Heart right ventricle (tissue), 16 donors: ENCODE results near the gene INPP1. TPM values are rescaled to one million over a fixed set of nuclear protein-coding genes. Genes with fewer than 3 reads are reported as not detected.
"Not testable (repeated sequence)": the region's sequence is repeated elsewhere in the genome, so short reads cannot be mapped to it uniquely, and the experiment has no call there.

Source experiments
- ATAC-seq, 8 donors: fragments of 200-7000 bp; cut with Tn5 transposase; one replicate each; pipeline ENCODE4 v1.9.1; 2020; ENCODE audit warnings: mild to moderate bottlenecking in 8 of 8, moderate library complexity in 8 of 8, moderate number of reproducible peaks in 1 of 8
- DNase-seq, 2 donors: peaks; one replicate each; pipeline ENCODE4 v3.0.0-alpha.2; 2020
- H3K27ac ChIP-seq, 10 donors: fragments of 200-600 bp; sonication (generic) in 2 of 10; one replicate each; pipeline versions ENCODE4 v1.5.0 to v1.8.0; 2020 to 2022; ENCODE audit warnings: mild to moderate bottlenecking in 3 of 10
- H3K27me3 ChIP-seq, 7 donors: fragments of 200-600 bp; one replicate each; pipeline ENCODE4 v1.8.0; 2021 to 2022; ENCODE audit warnings: mild to moderate bottlenecking in 2 of 7
- H3K36me3 ChIP-seq, 9 donors: fragments of 200-600 bp; sonication (generic) in 1 of 9; one replicate each; pipeline versions ENCODE4 v1.5.0 to v1.8.0; 2020 to 2022; ENCODE audit warnings: mild to moderate bottlenecking in 2 of 9
- H3K4me1 ChIP-seq, 9 donors: fragments of 200-600 bp; sonication (generic) in 1 of 9; one replicate each; pipeline versions ENCODE4 v1.5.0 to v1.8.0; 2020 to 2022; ENCODE audit warnings: mild to moderate bottlenecking in 4 of 9
- H3K4me3 ChIP-seq, 10 donors: fragments of 200-600 bp; sonication (generic) in 2 of 10; one replicate each; pipeline versions ENCODE4 v1.5.0 to v1.8.0; 2020 to 2022; ENCODE audit warnings: mild to moderate bottlenecking in 7 of 10, moderate library complexity in 2 of 10
- H3K9me3 ChIP-seq, 11 donors: fragments of 200-600 bp in 10 of 11; sonication (generic) in 2 of 11; one replicate each; pipeline versions ENCODE4 v1.5.0 to v1.8.0; 2013 to 2022; ENCODE audit warnings: mild to moderate bottlenecking in 2 of 11, control low read depth in 1 of 11, moderate library complexity in 1 of 11
- WGBS, 2 donors: extraction: QIAGEN DNeasy Blood & Tissue Kit; methylation state at CpG; one replicate each; pipeline ENCODE4 v1.1.7; 2013; ENCODE audit warnings: inconsistent platforms in 1 of 2; 5-methylcytosine and 5-hydroxymethylcytosine counted together
- intact Hi-C, 10 donors: fragments of 100-400 bp; cut with DNase I; formaldehyde crosslinking; loops; one replicate each; pipeline versions ENCODE4 v1.11.1 to v1.14.2; 2022
- long read RNA-seq, 3 donors: library from polyadenylated mRNA; unstranded; transcript quantifications; one replicate each; pipeline ENCODE4 v2.0.0, GENCODE V29; 2020 to 2021
- polyA plus RNA-seq, 2 donors: library from polyadenylated mRNA; stranded (reverse); fragments of 200-250 nt; gene quantifications; one replicate each; pipeline ENCODE4 v1.2.3, GENCODE V29; 2013
- total RNA-seq, 10 donors: library from RNA; stranded (reverse); fragmentation: NEBNext Ultra II Directional in 3 of 10; extraction: Animal tissue kit (Norgen Biotek cat#: 25700) in 3 of 10; gene quantifications; one replicate each; pipeline versions ENCODE4 v1.2.1 to v1.2.4, GENCODE V29; 2021 to 2023
- TF ChIP-seq, protein P1 (sequence below), 9 donors: fragments of 200-600 bp; sonication (generic) in 2 of 9; IDR thresholded peaks; one replicate each; pipeline versions ENCODE4 v1.5.0 to v1.8.0; 2021 to 2022; ENCODE audit warnings: antibody characterized with exemption in 9 of 9, mild to moderate bottlenecking in 5 of 9, moderate library complexity in 1 of 9
- donor health status: Arrhythmogenic right ventricular cardiomyopathy.
- donor health status: ischemic (EF 13 %, LVEDD 7.1; RV severe dilation, severe dysfunction).
- donor health status: healthy with polysubstance abuse.
- donor health status: DM: no; HTN: yes; CAD: no.
- donor health status: DM: no; HTN: no; CAD: no.
- donor health status: ischemic (EF 25% LVEDD 6.9; RV normal size, moderate dysfunction).
- donor health status: ischemic (EF 25% LVEDD 5.7; RV mildly dilated, moderate dysfunction).
- donor health status: healthy.
- donor health status: DM: yes; HTN: yes; CAD: no.
- donor health status: Ischemic cardiomyopathy.
- donor health status: ischemic (EF 35%, LVEDD 5.7; RV mildly dilated, moderate dysfunction).
- donor health status: nonischemic (EF 11% LVEDD 7.7; RV severe dilation, severe dysfunction).
- donor health status: DM: yes; HTN: yes; CAD: no.
- donor health status: PGD.
- donor health status: ischemic (EF 29% LVEDD 5.4; RV normal size, mild dysfunction).
- donor health status: nonischemic (EF 23%, LVEDD 6.1; RV moderate dilation, normal function).

The INPP1 gene, protein sequence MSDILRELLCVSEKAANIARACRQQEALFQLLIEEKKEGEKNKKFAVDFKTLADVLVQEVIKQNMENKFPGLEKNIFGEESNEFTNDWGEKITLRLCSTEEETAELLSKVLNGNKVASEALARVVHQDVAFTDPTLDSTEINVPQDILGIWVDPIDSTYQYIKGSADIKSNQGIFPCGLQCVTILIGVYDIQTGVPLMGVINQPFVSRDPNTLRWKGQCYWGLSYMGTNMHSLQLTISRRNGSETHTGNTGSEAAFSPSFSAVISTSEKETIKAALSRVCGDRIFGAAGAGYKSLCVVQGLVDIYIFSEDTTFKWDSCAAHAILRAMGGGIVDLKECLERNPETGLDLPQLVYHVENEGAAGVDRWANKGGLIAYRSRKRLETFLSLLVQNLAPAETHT
- total RNA-seq (10 to 100 TPM; 10.4 to 21.5 (median 16.0) TPM), polyA plus RNA-seq (10 to 100 TPM; 24.7 to 29.5 TPM)
- long read RNA-seq, donor 1, transcript INPP1-201 (6 exons, 1,919 nt), result major isoform, 13 of 22 reads
- long read RNA-seq, donor 1, transcript INPP1-202 (7 exons, 2,162 nt), result minor isoform, 7 of 22 reads
- long read RNA-seq, donor 1, partial matches to known transcripts, result 1 of 22 reads
- long read RNA-seq, donor 1, other reads (novel, unspliced or antisense), result 1 of 22 reads
- long read RNA-seq, donor 2, transcript INPP1-201 (6 exons, 1,919 nt), result major isoform, 17 of 25 reads
- long read RNA-seq, donor 2, transcript INPP1-202 (7 exons, 2,162 nt), result minor isoform, 5 of 25 reads
- long read RNA-seq, donor 2, partial matches to known transcripts, result 1 of 25 reads
- long read RNA-seq, donor 2, other reads (novel, unspliced or antisense), result 2 of 25 reads
- long read RNA-seq, donor 3, transcript INPP1-202 (7 exons, 2,162 nt), result minor isoform, 16 of 73 reads
- long read RNA-seq, donor 3, transcript INPP1-201 (6 exons, 1,919 nt), result major isoform, 42 of 73 reads
- long read RNA-seq, donor 3, partial matches to known transcripts, result 4 of 73 reads
- long read RNA-seq, donor 3, other reads (novel, unspliced or antisense), result 11 of 73 reads

DNA sequence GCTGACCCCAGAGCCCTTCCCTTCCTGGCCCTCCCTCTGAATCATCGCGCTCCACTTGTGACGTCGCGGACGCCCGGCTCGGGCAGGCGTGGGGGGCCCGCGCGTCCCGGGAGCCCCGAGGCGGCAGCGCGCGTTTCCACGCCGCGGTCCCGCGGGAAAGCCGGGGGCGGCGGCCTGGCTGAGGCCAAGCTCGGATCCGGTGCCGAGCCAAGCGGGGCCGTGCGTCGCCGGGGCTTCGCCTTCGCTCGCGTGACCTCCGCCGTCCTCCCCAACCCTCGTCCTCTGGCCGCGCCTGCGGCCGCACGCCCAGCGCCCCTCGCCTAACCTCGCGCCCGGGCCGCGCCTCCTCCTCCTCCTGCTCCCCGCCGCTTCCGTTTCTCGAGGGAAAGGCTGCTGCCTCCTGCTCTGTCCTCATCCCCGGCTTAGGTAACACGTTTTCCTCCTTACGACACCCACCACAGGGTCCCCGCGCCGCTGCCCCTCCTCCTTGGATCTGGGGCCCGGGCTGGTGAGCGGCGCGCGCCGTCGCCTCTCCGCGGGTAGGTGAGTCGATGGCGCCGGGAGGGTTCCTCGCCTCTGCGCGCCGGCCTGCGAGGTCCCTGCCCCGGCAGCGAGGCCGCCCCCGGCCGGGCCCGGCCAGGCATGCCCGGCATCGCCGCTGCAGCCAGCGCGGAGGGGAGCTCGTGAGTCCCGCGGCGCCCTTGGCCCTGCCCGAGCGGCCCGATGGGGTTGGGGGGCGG lies at the start of gene INPP1:
TSS of gene INPP1 (plus strand) at position 54 of the 740 bp plus-strand sequence. CDS start 16,514 bp downstream, outside the sequence.
- Histone ChIP-seq H3K9me3 (no peaks in the 10 kb centered on the region), H3K27ac (peak within 1 kb of the TSS; percentile 68 to 97 (median 92)), H3K27me3 (no peaks in the 10 kb centered on the region), H3K4me3 (peak within 1 kb of the TSS; percentile 27 to 79 (median 74)), H3K4me1 (peaks cover 0 to 38% (median 25%) of the 10 kb centered on the region in 9 donors), H3K36me3 (peaks cover 0 to 9% (median 0%) of the 10 kb centered on the region in 9 donors)
- TF ChIP-seq, protein P1, sequence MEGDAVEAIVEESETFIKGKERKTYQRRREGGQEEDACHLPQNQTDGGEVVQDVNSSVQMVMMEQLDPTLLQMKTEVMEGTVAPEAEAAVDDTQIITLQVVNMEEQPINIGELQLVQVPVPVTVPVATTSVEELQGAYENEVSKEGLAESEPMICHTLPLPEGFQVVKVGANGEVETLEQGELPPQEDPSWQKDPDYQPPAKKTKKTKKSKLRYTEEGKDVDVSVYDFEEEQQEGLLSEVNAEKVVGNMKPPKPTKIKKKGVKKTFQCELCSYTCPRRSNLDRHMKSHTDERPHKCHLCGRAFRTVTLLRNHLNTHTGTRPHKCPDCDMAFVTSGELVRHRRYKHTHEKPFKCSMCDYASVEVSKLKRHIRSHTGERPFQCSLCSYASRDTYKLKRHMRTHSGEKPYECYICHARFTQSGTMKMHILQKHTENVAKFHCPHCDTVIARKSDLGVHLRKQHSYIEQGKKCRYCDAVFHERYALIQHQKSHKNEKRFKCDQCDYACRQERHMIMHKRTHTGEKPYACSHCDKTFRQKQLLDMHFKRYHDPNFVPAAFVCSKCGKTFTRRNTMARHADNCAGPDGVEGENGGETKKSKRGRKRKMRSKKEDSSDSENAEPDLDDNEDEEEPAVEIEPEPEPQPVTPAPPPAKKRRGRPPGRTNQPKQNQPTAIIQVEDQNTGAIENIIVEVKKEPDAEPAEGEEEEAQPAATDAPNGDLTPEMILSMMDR (IDR thresholded peaks at IDR 0.05), result no peak
- intact Hi-C loops, result no loop called here
- WGBS, 2 donors, result 0 to 1% methylated on average over 98 to 99 of the region's 99 CpGs
- DNase-seq (peak; percentile 78 to 86), ATAC-seq (peak; percentile 91 to 95 (median 93))

DNA sequence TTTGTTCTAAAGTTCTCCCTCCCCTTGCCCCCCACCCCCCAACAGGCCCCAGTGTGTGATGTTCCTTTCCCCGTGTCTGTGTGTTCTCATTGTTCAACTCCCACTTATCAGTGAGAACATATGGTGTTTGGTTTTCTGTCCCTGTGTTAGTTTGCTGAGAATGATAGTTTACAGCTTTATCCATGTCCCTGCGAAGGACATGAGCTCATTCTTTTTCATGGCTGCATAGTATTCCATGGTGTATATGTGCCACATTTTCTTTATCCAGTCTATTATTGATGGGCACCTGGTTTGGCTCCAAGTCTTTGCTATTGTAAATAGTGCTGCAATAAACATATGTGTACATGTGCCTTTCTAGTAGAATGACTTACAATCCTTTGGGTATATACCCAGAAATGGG lies 45.5 kb upstream of the INPP1 start:
- intact Hi-C loops, H3K27ac ChIP-seq, H3K4me3 ChIP-seq, H3K4me1 ChIP-seq, ATAC-seq, H3K27me3 ChIP-seq, H3K9me3 ChIP-seq, DNase-seq: not testable (repeated sequence)
- H3K36me3 ChIP-seq, result peaks cover 0 to 64% (median 20%) of the 10 kb centered on the region in 9 donors
- WGBS, 2 donors, result 95% methylated on average over 2 of the region's 2 CpGs

DNA sequence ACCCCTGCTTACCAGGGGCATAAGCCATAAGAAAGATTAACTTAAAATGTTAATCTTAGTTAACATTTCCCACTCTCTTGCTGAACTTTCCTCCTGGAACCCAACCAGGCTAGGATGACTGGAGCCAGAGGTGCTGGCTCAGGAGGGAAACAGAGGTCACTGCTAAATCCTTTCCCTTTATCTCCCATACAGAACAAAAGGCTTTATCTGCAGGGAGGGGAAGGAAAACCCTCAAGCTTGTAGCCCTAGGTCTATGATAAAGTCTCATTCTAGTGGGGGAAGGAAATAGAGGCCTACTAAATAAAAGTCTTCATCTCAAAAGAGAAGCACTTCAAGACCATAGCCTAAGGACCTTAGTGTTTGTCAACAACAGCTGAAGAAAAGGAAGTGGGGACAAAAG lies 42.4 kb upstream of the INPP1 start:
- ATAC-seq (peak in 2 of 8 donors; percentile 49 to 50), DNase-seq (no peak)
- H3K27ac ChIP-seq, result no peak overlapping the region
- H3K36me3 ChIP-seq, result peaks cover 0 to 41% (median 3%) of the 10 kb centered on the region in 9 donors
- no peaks in the 10 kb centered on the region for H3K27me3 ChIP-seq
- intact Hi-C loops, result no loop called here
- TF ChIP-seq, protein P1 (IDR thresholded peaks at IDR 0.05), result no peak
- H3K4me3 ChIP-seq, result no peak overlapping the region
- H3K9me3 ChIP-seq, result peaks cover 0 to 9% (median 0%) of the 10 kb centered on the region in 11 donors
- H3K4me1 ChIP-seq, result peaks cover 0 to 10% (median 0%) of the 10 kb centered on the region in 9 donors

DNA sequence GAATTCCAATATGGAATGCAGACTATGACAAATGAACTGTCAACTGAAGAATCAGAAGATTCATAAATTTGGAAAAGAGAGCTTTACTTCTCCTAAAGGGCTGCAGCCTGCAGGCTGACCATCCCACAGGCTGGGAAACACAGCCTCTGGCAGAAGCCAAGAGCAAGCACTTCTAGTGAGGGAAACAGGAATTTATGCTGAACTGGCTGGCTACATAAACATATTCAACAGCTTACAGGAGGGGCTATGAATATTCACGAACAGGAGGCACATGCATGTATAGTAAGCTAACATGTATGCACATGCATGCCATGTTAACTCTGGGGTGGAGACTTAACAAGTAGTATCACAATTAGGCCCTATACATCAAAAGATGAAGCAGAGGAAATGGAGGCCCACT lies 41.3 kb upstream of the INPP1 start:
- peaks cover 0 to 10% (median 0%) of the 10 kb centered on the region in 9 donors for H3K4me1 ChIP-seq
- DNase-seq (no peak), ATAC-seq (no peak)
- H3K27ac ChIP-seq, result no peak overlapping the region
- TF ChIP-seq, protein P1 (IDR thresholded peaks at IDR 0.05), result no peak
- 98 to 100% methylated on average over 1 of the region's 1 CpG for WGBS, 2 donors
- intact Hi-C loops, result no loop called here
- H3K4me3 ChIP-seq, result no peak overlapping the region
- peaks cover 0 to 9% (median 0%) of the 10 kb centered on the region in 11 donors for H3K9me3 ChIP-seq
- no peaks in the 10 kb centered on the region for H3K27me3 ChIP-seq
- H3K36me3 ChIP-seq, result peaks cover 0 to 41% (median 3%) of the 10 kb centered on the region in 9 donors
